ENCODE measurements around the gene PDE4B.

- no peak for TF ChIP-seq CTCF (conservative IDR thresholded peaks at IDR 0.05; ENCODE audit: low read length)
- TF ChIP-seq EZH2phosphoT487 (IDR thresholded peaks at IDR 0.05; ENCODE audit: borderline replicate concordance): no peak
These were observed 502.1 kb downstream of the PDE4B start for GRCh38 chr1:66294707-66295370.

Data from Loucy (cell line).